ENCODE data around the gene PODXL2.

DNA sequence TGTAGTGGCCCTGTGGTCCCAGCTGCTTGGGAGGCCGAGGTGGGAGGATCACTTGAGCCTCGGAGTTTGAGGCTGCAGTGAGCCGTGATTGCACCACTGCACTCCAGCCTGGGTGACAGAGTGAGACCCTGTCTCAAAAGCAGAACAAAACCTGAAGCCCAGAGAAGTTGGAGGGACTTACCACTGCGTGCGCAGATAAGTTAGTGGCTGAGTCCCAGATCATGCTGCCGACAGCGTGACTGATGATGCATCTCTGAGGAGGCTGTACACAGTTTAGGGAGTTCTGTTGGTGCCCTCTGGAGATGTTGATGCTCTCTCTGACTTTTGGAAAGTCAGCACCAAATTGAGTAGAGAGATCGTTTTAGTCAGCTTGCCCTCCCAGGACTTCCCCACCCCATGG is 27.9 kb downstream of the PODXL2 start:
- no peak for TF ChIP-seq BHLHE40 (IDR thresholded peaks at IDR 0.05; ENCODE audit: borderline replicate concordance)
- no peak for TF ChIP-seq FOXA1 (IDR thresholded peaks at IDR 0.05)
- TF ChIP-seq FOXK2 (IDR thresholded peaks at IDR 0.05), result no peak
- no peak for TF ChIP-seq CTBP1 (IDR thresholded peaks at IDR 0.05; ENCODE audit: borderline replicate concordance)
- TF ChIP-seq HDGF (IDR thresholded peaks at IDR 0.05; ENCODE audit: borderline replicate concordance), result no peak
- no peak for TF ChIP-seq L3MBTL2 (conservative IDR thresholded peaks at IDR 0.05)
- TF ChIP-seq FOXM1 (IDR thresholded peaks at IDR 0.05; ENCODE audit: borderline replicate concordance), result no peak
- TF ChIP-seq SUZ12 (IDR thresholded peaks at IDR 0.05), result no peak
- TF ChIP-seq NFRKB (IDR thresholded peaks at IDR 0.05), result no peak
- TF ChIP-seq ELF4 (IDR thresholded peaks at IDR 0.05), result no peak
- TF ChIP-seq ZNF384 (IDR thresholded peaks at IDR 0.05), result no peak
- no peak for TF ChIP-seq SP1 (IDR thresholded peaks at IDR 0.05)
